ENCODE measurements around the gene FBXL7. TPM values are rescaled to one million over a fixed set of nuclear protein-coding genes. Genes with fewer than 3 reads are reported as not detected.

FBXL7 gene
- total and polyA plus RNA-seq, 2 experiments from 2014 or later = 3.2 to 7.5 TPM

DNA sequence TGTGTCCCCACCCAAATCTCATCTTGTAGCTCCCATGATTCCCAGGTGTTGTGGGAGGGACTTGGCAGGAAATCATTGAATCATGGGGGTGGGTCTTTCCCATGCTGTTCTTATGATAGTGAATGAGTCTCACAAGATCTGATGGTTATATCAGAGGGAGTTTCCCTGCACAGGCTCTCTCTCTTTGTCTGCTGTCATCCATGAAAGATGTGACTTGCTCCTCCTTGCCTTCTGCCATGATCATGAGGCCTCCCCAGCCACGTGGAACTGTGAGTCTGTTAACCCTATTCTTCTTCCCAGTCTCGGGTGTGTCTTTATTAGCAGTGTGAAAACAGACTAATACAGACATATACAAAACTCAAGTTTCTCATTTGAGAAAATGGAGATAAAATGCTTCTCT, 139.3 kb downstream of the FBXL7 start:
- WGBS, 2 experiments (ENCODE audit: low coverage in 1 of 2, low lambda C conversion rate in 2 of 2, missing lambda C conversion rate in 2 of 2) = 73 to 84% methylated on average over 2 of the region's 2 CpGs

DNA sequence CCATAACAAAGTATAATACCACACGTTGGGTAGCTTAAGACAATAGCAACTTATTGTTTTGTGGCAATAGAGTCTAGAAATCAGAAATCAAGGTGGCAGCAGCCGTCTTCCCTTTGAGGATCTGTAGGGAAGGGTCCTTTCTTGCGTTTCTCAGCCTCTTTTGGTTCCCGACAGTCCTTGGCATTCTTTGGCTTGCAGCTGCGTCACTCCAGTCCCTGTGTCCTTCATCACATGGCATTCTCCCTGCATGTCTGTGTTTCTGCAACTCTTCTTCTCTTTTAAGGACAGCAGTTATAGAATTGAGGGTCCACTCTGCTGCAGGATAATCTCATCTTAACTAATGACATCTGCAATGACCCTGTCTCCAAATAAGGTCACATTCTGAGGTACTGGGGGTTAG, 140.1 kb downstream of the FBXL7 start:
- TF ChIP-seq EZH2phosphoT487 (IDR thresholded peaks at IDR 0.05; ENCODE audit: insufficient read depth, low read depth) (no peak), EZH2 (IDR thresholded peaks at IDR 0.05; ENCODE audit: insufficient read depth, poor library complexity, severe bottlenecking) (no peak)
- Histone ChIP-seq H3K79me2 (ENCODE audit: insufficient read depth) (peaks cover 57% of the 10 kb centered on the region), H4K20me1 (ENCODE audit: insufficient read depth) (no peaks in the 10 kb centered on the region), H2AFZ (no peak overlapping the region), H3K4me3 (no peak overlapping the region), H3K4me1 (ENCODE audit: insufficient read depth) (peaks cover 17% of the 10 kb centered on the region), H3K27me3 (replicated peaks; ENCODE audit: insufficient read depth) (no peaks in the 10 kb centered on the region), H3K36me3 (ENCODE audit: low read depth) (no peaks in the 10 kb centered on the region), H3K9me2 (ENCODE audit: insufficient read depth) (no peaks in the 10 kb centered on the region), H3K9me3 (ENCODE audit: low read depth) (no peaks in the 10 kb centered on the region), H3K4me2 (ENCODE audit: unreplicated experiment) (no peak overlapping the region), H3K9ac (no peak overlapping the region), H3K27ac (no peak overlapping the region), H3F3A (ENCODE audit: insufficient read depth) (0 out of 2 replicates have a peak, but pooled peaks cover 6% of the 10 kb centered on the region)
- no peak for DNase-seq
- 84 to 89% methylated on average over 5 of the region's 5 CpGs for WGBS, 2 experiments (ENCODE audit: low coverage in 1 of 2, low lambda C conversion rate in 2 of 2, missing lambda C conversion rate in 2 of 2)
- in situ Hi-C loops (cut with MboI) = no loop called here

More for the DNA sequence above, 139.3 kb downstream of the FBXL7 start:
- Histone ChIP-seq H3K4me2 (ENCODE audit: unreplicated experiment) (no peak overlapping the region), H3K36me3 (ENCODE audit: low read depth) (no peaks in the 10 kb centered on the region), H2AFZ (no peak overlapping the region), H4K20me1 (ENCODE audit: insufficient read depth) (no peaks in the 10 kb centered on the region), H3K9me2 (ENCODE audit: insufficient read depth) (no peaks in the 10 kb centered on the region), H3K27me3 (replicated peaks; ENCODE audit: insufficient read depth) (no peaks in the 10 kb centered on the region), H3F3A (ENCODE audit: insufficient read depth) (no peaks in the 10 kb centered on the region), H3K79me2 (ENCODE audit: insufficient read depth) (peaks cover 48% of the 10 kb centered on the region), H3K4me3 (no peak overlapping the region), H3K4me1 (ENCODE audit: insufficient read depth) (peaks cover 8% of the 10 kb centered on the region; the same call in 1 of the 2 replicates), H3K27ac (no peak overlapping the region), H3K9ac (no peak overlapping the region), H3K9me3 (ENCODE audit: low read depth) (no peaks in the 10 kb centered on the region)
- no peak for DNase-seq
- TF ChIP-seq EZH2phosphoT487 (IDR thresholded peaks at IDR 0.05; ENCODE audit: insufficient read depth, low read depth) = no peak
- TF ChIP-seq EZH2 (IDR thresholded peaks at IDR 0.05; ENCODE audit: insufficient read depth, poor library complexity, severe bottlenecking) = no peak
- in situ Hi-C loops (cut with MboI) = no loop called here

DNA sequence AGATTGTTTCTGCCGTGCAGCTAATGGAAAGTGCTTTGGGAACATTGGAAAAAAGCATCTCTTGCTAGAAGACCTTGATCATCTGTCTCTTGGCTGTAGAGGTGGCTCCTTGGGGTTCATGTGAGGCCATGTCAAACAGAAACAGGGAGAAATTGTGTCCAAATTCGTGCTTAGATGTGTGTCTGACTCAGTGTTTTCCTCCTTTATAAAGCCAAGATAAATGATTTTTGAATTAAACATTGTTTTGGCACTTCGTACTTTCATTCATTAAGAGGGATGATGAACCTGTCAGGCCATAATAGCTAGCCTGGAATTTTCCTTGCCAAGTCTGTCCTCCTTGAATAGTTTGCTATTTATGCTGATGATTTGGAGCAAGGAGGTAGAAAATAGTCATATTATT, 143.8 kb downstream of the FBXL7 start:
- H3K27ac ChIP-seq = no peak overlapping the region
- no peak for TF ChIP-seq EZH2 (IDR thresholded peaks at IDR 0.05; ENCODE audit: insufficient read depth, poor library complexity, severe bottlenecking)
- TF ChIP-seq EZH2phosphoT487 (IDR thresholded peaks at IDR 0.05; ENCODE audit: insufficient read depth, low read depth) = no peak
- no peak overlapping the region for H2AFZ ChIP-seq
- peaks cover 24% of the 10 kb centered on the region for H3F3A ChIP-seq (ENCODE audit: insufficient read depth)
- H3K9me2 ChIP-seq (ENCODE audit: insufficient read depth) = no peaks in the 10 kb centered on the region
- H3K9me3 ChIP-seq (ENCODE audit: low read depth) = no peaks in the 10 kb centered on the region
- no peaks in the 10 kb centered on the region for H3K27me3 ChIP-seq (replicated peaks; ENCODE audit: insufficient read depth)
- in situ Hi-C loops (cut with MboI) = no loop called here
- no peak overlapping the region for H3K4me2 ChIP-seq (ENCODE audit: unreplicated experiment)
- 35 to 37% methylated on average over 3 of the region's 3 CpGs for WGBS, 2 experiments (ENCODE audit: low coverage in 1 of 2, low lambda C conversion rate in 2 of 2, missing lambda C conversion rate in 2 of 2)
- no peak overlapping the region for H3K9ac ChIP-seq
- peaks cover 32% of the 10 kb centered on the region for H3K4me1 ChIP-seq (ENCODE audit: insufficient read depth)
- peaks cover 55% of the 10 kb centered on the region for H3K79me2 ChIP-seq (ENCODE audit: insufficient read depth)
- H3K4me3 ChIP-seq = no peak overlapping the region
- DNase-seq = no peak
- no peaks in the 10 kb centered on the region for H4K20me1 ChIP-seq (ENCODE audit: insufficient read depth)
- no peaks in the 10 kb centered on the region for H3K36me3 ChIP-seq (ENCODE audit: low read depth)

GRCh38 chr5:15645381-15646160, 145.6 kb downstream of the FBXL7 start:
- H3K4me2 ChIP-seq (ENCODE audit: unreplicated experiment) = peak overlapping the region; percentile 60
- H3K79me2 ChIP-seq (ENCODE audit: insufficient read depth) = peaks cover 57% of the 10 kb centered on the region
- in situ Hi-C loops (cut with MboI) = no loop called here
- peaks cover 24% of the 10 kb centered on the region for H3F3A ChIP-seq (ENCODE audit: insufficient read depth)
- TF ChIP-seq EZH2 (IDR thresholded peaks at IDR 0.05; ENCODE audit: insufficient read depth, poor library complexity, severe bottlenecking) = no peak
- TF ChIP-seq EZH2phosphoT487 (IDR thresholded peaks at IDR 0.05; ENCODE audit: insufficient read depth, low read depth) = no peak
- no peaks in the 10 kb centered on the region for H3K9me3 ChIP-seq (ENCODE audit: low read depth)
- peak overlapping the region; percentile 73 for H3K27ac ChIP-seq
- H3K9me2 ChIP-seq (ENCODE audit: insufficient read depth) = no peaks in the 10 kb centered on the region
- H3K4me1 ChIP-seq (ENCODE audit: insufficient read depth) = peaks cover 32% of the 10 kb centered on the region
- peak; percentile 67 for DNase-seq
- H3K4me3 ChIP-seq = peak overlapping the region; percentile 37
- peak overlapping the region; percentile 46 for H3K9ac ChIP-seq
- no peaks in the 10 kb centered on the region for H3K27me3 ChIP-seq (replicated peaks; ENCODE audit: insufficient read depth)
- H3K36me3 ChIP-seq (ENCODE audit: low read depth) = no peaks in the 10 kb centered on the region
- no peaks in the 10 kb centered on the region for H4K20me1 ChIP-seq (ENCODE audit: insufficient read depth)
- peak overlapping the region; percentile 51 for H2AFZ ChIP-seq
- 7 to 8% methylated on average over 7 of the region's 7 CpGs for WGBS, 2 experiments (ENCODE audit: low coverage in 1 of 2, low lambda C conversion rate in 2 of 2, missing lambda C conversion rate in 2 of 2)

All from GM23248 (cell line).